Thoracic aorta (tissue), 2 donors: ENCODE measurements around the gene PALB2. TPM values are rescaled to one million over a fixed set of nuclear protein-coding genes. Genes with fewer than 3 reads are reported as not detected.
A peak's percentile ranks its signal among the peaks of the same experiment; 100 is the strongest.
"Not testable (repeated sequence)": the region's sequence is repeated elsewhere in the genome, so short reads cannot be mapped to it uniquely, and the experiment has no call there.

Experiments
- ATAC-seq: fragments of 150-250 bp; one replicate; pipeline ENCODE4 v1.8.0; 2017; ENCODE audit warnings: low read depth; ENCODE audit not compliant: insufficient number of reproducible peaks, low FRiP score
- DNase-seq: peaks from one replicate; pipeline ENCODE4 v3.0.0-alpha.2; 2020; ENCODE audit warnings: low spot score
- H3K27ac ChIP-seq, 2 donors: fragments of 200-600 bp; sonication (generic); 1 replicate in 1 of 2; 2 replicates in 1 of 2; pipeline ENCODE4 v1.5.1; 2016; ENCODE audit warnings: mild to moderate bottlenecking in 2 of 2, moderate library complexity in 2 of 2
- H3K27me3 ChIP-seq: fragments of 200-600 bp; sonication (generic); replicated peaks from 2 replicates; pipeline ENCODE4 v1.6.0; 2016; ENCODE audit warnings: mild to moderate bottlenecking; ENCODE audit not compliant: insufficient read depth
- H3K36me3 ChIP-seq: fragments of 200-600 bp; sonication (generic); one replicate; pipeline ENCODE4 v1.5.1; 2016
- H3K4me1 ChIP-seq, 2 donors: fragments of 200-600 bp; sonication (generic); 1 replicate in 1 of 2; 2 replicates in 1 of 2; pipeline versions ENCODE4 v1.5.1 to v1.6.0; 2016; ENCODE audit warnings: low read depth in 2 of 2, mild to moderate bottlenecking in 1 of 2; ENCODE audit not compliant: control insufficient read depth in 1 of 2
- H3K4me3 ChIP-seq: fragments of 200-600 bp; sonication (generic); 2 replicates; pipeline ENCODE4 v1.5.1; 2016; ENCODE audit warnings: mild to moderate bottlenecking
- H3K9me3 ChIP-seq: fragments of 200-600 bp; sonication (generic); 2 replicates; pipeline ENCODE4 v1.5.1; 2016
- CTCF ChIP-seq: fragments of 200-600 bp; sonication (generic); IDR thresholded peaks from one replicate; pipeline ENCODE4 v1.5.1; 2019; ENCODE audit warnings: antibody characterized with exemption
- total RNA-seq, 2 donors: library from RNA; depleted of rRNA; stranded (reverse); fragments of >200 nt; gene quantifications; one replicate each; pipeline versions ENCODE4 v1.1.0 to v1.2.3, GENCODE V29; 2016

PALB2 gene
- total RNA-seq, 2 donors from 2014 or later: 5.1 to 14.2 TPM

GRCh38 chr16:23640615-23640930 lies 537 bp downstream of the PALB2 start:
- no peak for TF ChIP-seq CTCF
- Histone ChIP-seq H3K36me3 (peaks cover 8% of the 10 kb centered on the region), H3K9me3 (no peaks in the 10 kb centered on the region), H3K4me3 (peak overlapping the region; percentile 99), H3K4me1 (peaks cover 16 to 24% of the 10 kb centered on the region in 2 donors), H3K27ac (peak overlapping the region; percentile 63 to 69), H3K27me3 (no peaks in the 10 kb centered on the region)
- ATAC-seq (no peak), DNase-seq (no peak)

GRCh38 chr16:23635958-23636357 lies 5.2 kb downstream of the PALB2 start:
- peaks cover 5 to 11% of the 10 kb centered on the region in 2 donors for H3K4me1 ChIP-seq
- H3K27ac ChIP-seq: no peak overlapping the region
- peaks cover 9% of the 10 kb centered on the region for H3K36me3 ChIP-seq
- no peaks in the 10 kb centered on the region for H3K27me3 ChIP-seq
- no peaks in the 10 kb centered on the region for H3K9me3 ChIP-seq
- ATAC-seq (no peak), DNase-seq (no peak)
- H3K4me3 ChIP-seq: no peak overlapping the region
- TF ChIP-seq CTCF: no peak

- H3K27me3 ChIP-seq: no peaks in the 10 kb centered on the region
- peaks cover 10% of the 10 kb centered on the region for H3K36me3 ChIP-seq
- no peak overlapping the region for H3K4me3 ChIP-seq
- no peaks in the 10 kb centered on the region for H3K4me1 ChIP-seq
- ATAC-seq (no peak), DNase-seq (no peak)
- no peaks in the 10 kb centered on the region for H3K9me3 ChIP-seq
- H3K27ac ChIP-seq: no peak overlapping the region
- no peak for TF ChIP-seq CTCF
Measured at GRCh38 chr16:23634461-23635036, 6.6 kb downstream of the PALB2 start.

GRCh38 chr16:23631874-23632273 lies 9.2 kb downstream of the PALB2 start:
- not testable (repeated sequence) for ATAC-seq

GRCh38 chr16:23629516-23629915 lies 11.6 kb downstream of the PALB2 start:
- Histone ChIP-seq H3K4me1 (no peaks in the 10 kb centered on the region), H3K27me3 (no peaks in the 10 kb centered on the region), H3K9me3 (no peaks in the 10 kb centered on the region), H3K4me3 (no peak overlapping the region), H3K36me3 (peaks cover 28% of the 10 kb centered on the region), H3K27ac (no peak overlapping the region)
- ATAC-seq (no peak), DNase-seq (no peak)
- TF ChIP-seq CTCF: no peak

More at GRCh38 chr16:23631874-23632273, 9.2 kb downstream of the PALB2 start:
- not testable (repeated sequence) for H3K27me3 ChIP-seq, H3K4me3 ChIP-seq, H3K9me3 ChIP-seq, H3K4me1 ChIP-seq, H3K27ac ChIP-seq, DNase-seq
- peaks cover 23% of the 10 kb centered on the region for H3K36me3 ChIP-seq

- H3K27me3 ChIP-seq: no peaks in the 10 kb centered on the region
Measured at GRCh38 chr16:23624092-23624491, 17.0 kb downstream of the PALB2 start.

More at GRCh38 chr16:23624092-23624491, 17.0 kb downstream of the PALB2 start:
- no peak overlapping the region for H3K4me3 ChIP-seq
- ATAC-seq (no peak), DNase-seq (no peak)
- no peak for TF ChIP-seq CTCF
- no peaks in the 10 kb centered on the region for H3K4me1 ChIP-seq
- H3K36me3 ChIP-seq: peaks cover 46% of the 10 kb centered on the region
- H3K9me3 ChIP-seq: no peaks in the 10 kb centered on the region
- no peak overlapping the region for H3K27ac ChIP-seq
